SK-N-SH (cell line): Measurements from ENCODE around the gene FCGBP. TPM values are rescaled to one million over a fixed set of nuclear protein-coding genes. Genes with fewer than 3 reads are reported as not detected.
A peak's percentile ranks its signal among the peaks of the same experiment; 100 is the strongest.

Experiments
- CTCF ChIA-PET: fragments of 300-600, 350-600 bp; formaldehyde crosslinking; extraction: SDS; loops from one replicate; lab custom pipeline; 2021; lab: Yijun Ruan, JAX
- POLR2A ChIA-PET: fragments of 350-600 bp; sonication (Branson Sonifier 250); formaldehyde crosslinking; extraction: SDS; loops from one replicate; lab custom pipeline; 2020; ENCODE audit warnings: antibody characterized with exemption, inconsistent platforms; lab: Yijun Ruan, JAX
- DNase-seq: peaks from one replicate; pipeline ENCODE4 v3.0.0; 2012
- H2AFZ ChIP-seq: fragments of 200-600 bp; sonication (generic); 2 replicates; pipeline ENCODE4 v1.8.1; 2016; ENCODE audit warnings: antibody characterized with exemption, mild to moderate bottlenecking, low read depth
- H3F3A ChIP-seq: fragments of 200-600 bp; sonication (generic); replicated peaks from 2 replicates; pipeline ENCODE3; 2016; ENCODE audit warnings: antibody characterized with exemption, mild to moderate bottlenecking; ENCODE audit not compliant: insufficient read depth
- H3K27ac ChIP-seq, 2 experiments: fragments of 200-500 bp in 1 of 2; fragments of 200-600 bp in 1 of 2; sonication (Bioruptor generic) in 1 of 2; sonication (generic), shearing (Covaris generic) in 1 of 2; 2 replicates each; pipeline versions ENCODE4 v1.5.1 to v1.6.1; 2014 to 2016; ENCODE audit warnings: low read depth in 2 of 2, inconsistent platforms in 1 of 2, low read length in 1 of 2, mild to moderate bottlenecking in 1 of 2, mixed read lengths in 1 of 2
- H3K27me3 ChIP-seq: fragments of 200-600 bp; sonication (generic), shearing (Covaris generic); 2 replicates; pipeline ENCODE4 v1.6.1; 2016; ENCODE audit warnings: mixed run types; ENCODE audit not compliant: insufficient read depth
- H3K36me3 ChIP-seq, 2 experiments: fragments of 200-500 bp in 1 of 2; fragments of 200-600 bp in 1 of 2; sonication (Bioruptor generic) in 1 of 2; sonication (generic) in 1 of 2; replicated peaks in 1 of 2; 2 replicates each; pipeline versions ENCODE3 to v1.5.1; 2014 to 2016; ENCODE audit warnings: low read length in 1 of 2, mild to moderate bottlenecking in 1 of 2; ENCODE audit not compliant: insufficient read depth in 2 of 2, control insufficient read depth in 1 of 2
- H3K4me1 ChIP-seq, 2 experiments: fragments of 200-500 bp in 1 of 2; fragments of 200-600 bp in 1 of 2; sonication (Bioruptor generic) in 1 of 2; sonication (generic), shearing (Covaris generic) in 1 of 2; 2 replicates each; pipeline versions ENCODE4 v1.5.1 to v1.6.1; 2014 to 2016; ENCODE audit warnings: low read depth in 1 of 2, low read length in 1 of 2, mixed run types in 1 of 2; ENCODE audit not compliant: insufficient read depth in 2 of 2, control insufficient read depth in 1 of 2
- H3K4me2 ChIP-seq: fragments of 200-600 bp; sonication (generic), shearing (Covaris generic); 2 replicates; pipeline ENCODE4 v1.6.1; 2017; ENCODE audit warnings: mixed run types
- H3K4me3 ChIP-seq, 2 experiments: fragments of 200-500 bp in 1 of 2; fragments of 200-600 bp in 1 of 2; sonication (Bioruptor generic) in 1 of 2; sonication (generic), shearing (Covaris generic) in 1 of 2; 2 replicates each; pipeline versions ENCODE4 v1.5.1 to v1.8.1; 2014 to 2016; ENCODE audit warnings: low read depth in 2 of 2, inconsistent platforms in 1 of 2, low read length in 1 of 2, mild to moderate bottlenecking in 1 of 2, mixed read lengths in 1 of 2, moderate library complexity in 1 of 2
- H3K79me2 ChIP-seq: fragments of 200-600 bp; sonication (generic); 2 replicates; pipeline ENCODE4 v1.8.1; 2017; ENCODE audit warnings: mild to moderate bottlenecking; ENCODE audit not compliant: insufficient read depth
- H3K9ac ChIP-seq: fragments of 200-600 bp; sonication (generic); 2 replicates; pipeline ENCODE4 v1.6.1; 2017; ENCODE audit warnings: mixed run types
- H3K9me2 ChIP-seq: fragments of 200-600 bp; sonication (generic); 2 replicates; pipeline ENCODE4 v1.6.1; 2017; ENCODE audit warnings: mixed run types
- H3K9me3 ChIP-seq: fragments of 200-600 bp; sonication (generic); 2 replicates; pipeline ENCODE4 v1.6.1; 2017; ENCODE audit warnings: mixed run types, mild to moderate bottlenecking, moderate library complexity
- H4K20me1 ChIP-seq: fragments of 200-600 bp; sonication (generic); 2 replicates; pipeline ENCODE4 v1.6.1; 2017; ENCODE audit warnings: mild to moderate bottlenecking, mixed run types; ENCODE audit not compliant: insufficient read depth
- CHD2 ChIP-seq: fragments of 150-350 bp; IDR thresholded peaks from 2 replicates; pipeline ENCODE4 v1.6.1; 2018; ENCODE audit warnings: low read length; ENCODE audit not compliant: partially characterized antibody
- ELF1 ChIP-seq: IDR thresholded peaks from 2 replicates; pipeline ENCODE4 v1.4.0; 2012
- EP300 ChIP-seq, 2 experiments: IDR thresholded peaks; 2 replicates each; pipeline versions ENCODE4 v1.4.0 to v1.6.1; 2012; ENCODE audit warnings: borderline replicate concordance in 1 of 2, low read depth in 1 of 2, low read length in 1 of 2
- EZH2phosphoT487 ChIP-seq: fragments of 200-600 bp; sonication (generic); IDR thresholded peaks from 2 replicates; pipeline ENCODE4 v1.6.1; 2017; ENCODE audit warnings: low read depth, mixed run types, mild to moderate bottlenecking, antibody characterized with exemption, moderate library complexity, borderline replicate concordance
- FOSL2 ChIP-seq: IDR thresholded peaks from 2 replicates; pipeline ENCODE4 v1.4.0; 2012; ENCODE audit warnings: low read depth, mild to moderate bottlenecking, moderate library complexity, borderline replicate concordance
- FOXJ3 ChIP-seq: sonication (generic); formaldehyde crosslinking; IDR thresholded peaks from 2 replicates; pipeline ENCODE4 v1.5.1; 2020; ENCODE audit warnings: mild to moderate bottlenecking, missing genetic modification reagents
- FOXM1 ChIP-seq: IDR thresholded peaks from 2 replicates; pipeline ENCODE4 v1.4.0; 2012; ENCODE audit warnings: low read depth, mild to moderate bottlenecking
- GABPA ChIP-seq: IDR thresholded peaks from 2 replicates; pipeline ENCODE4 v1.4.0; 2012; ENCODE audit warnings: low read depth, mild to moderate bottlenecking
- GATA2 ChIP-seq: sonication (generic); formaldehyde crosslinking; IDR thresholded peaks from 2 replicates; pipeline ENCODE4 v1.5.0; 2020; ENCODE audit warnings: mild to moderate bottlenecking, missing genetic modification reagents
- JUND ChIP-seq: IDR thresholded peaks from 2 replicates; pipeline ENCODE4 v1.4.0; 2012
- MEF2A ChIP-seq: IDR thresholded peaks from 2 replicates; pipeline ENCODE4 v1.4.0; 2012; ENCODE audit warnings: low read depth, borderline replicate concordance
- MXI1 ChIP-seq: IDR thresholded peaks from 2 replicates; pipeline ENCODE4 v1.6.1; 2012; ENCODE audit warnings: mild to moderate bottlenecking, low read depth, low read length, improper control_type of control experiment
- NFIC ChIP-seq: IDR thresholded peaks from 2 replicates; pipeline ENCODE4 v1.4.0; 2012; ENCODE audit warnings: borderline replicate concordance
- NRF1 ChIP-seq: IDR thresholded peaks from 2 replicates; pipeline ENCODE4 v1.6.1; 2012; ENCODE audit warnings: low read depth, mild to moderate bottlenecking, low read length
- POLR2AphosphoS5 ChIP-seq: IDR thresholded peaks from 2 replicates; pipeline ENCODE4 v1.6.1; 2012; ENCODE audit warnings: low read depth, low read length
- RAD21 ChIP-seq: IDR thresholded peaks from 2 replicates; pipeline ENCODE4 v1.6.1; 2012; ENCODE audit warnings: mild to moderate bottlenecking, low read length
- RCOR1 ChIP-seq: fragments of 150-350 bp; IDR thresholded peaks from 2 replicates; pipeline ENCODE4 v1.6.1; 2017; ENCODE audit warnings: antibody characterized with exemption, low read length
- RFX5 ChIP-seq: IDR thresholded peaks from 2 replicates; pipeline ENCODE4 v1.6.1; 2012; ENCODE audit warnings: mild to moderate bottlenecking, improper control_type of control experiment, low read length
- RXRA ChIP-seq: IDR thresholded peaks from 2 replicates; pipeline ENCODE4 v1.4.0; 2012; ENCODE audit warnings: low read depth, mild to moderate bottlenecking, borderline replicate concordance
- SIN3A ChIP-seq: IDR thresholded peaks from 2 replicates; pipeline ENCODE4 v1.6.1; 2012; ENCODE audit warnings: low read depth, mild to moderate bottlenecking, low read length, moderate library complexity, borderline replicate concordance
- SMC3 ChIP-seq: IDR thresholded peaks from 2 replicates; pipeline ENCODE4 v1.6.1; 2012; ENCODE audit warnings: low read depth, low read length, improper control_type of control experiment
- TAF1 ChIP-seq: IDR thresholded peaks from 2 replicates; pipeline ENCODE4 v1.6.1; 2012; ENCODE audit warnings: low read depth, mild to moderate bottlenecking, low read length, moderate library complexity, borderline replicate concordance
- TEAD4 ChIP-seq: IDR thresholded peaks from 2 replicates; pipeline ENCODE4 v1.4.0; 2012; ENCODE audit warnings: mild to moderate bottlenecking, borderline replicate concordance; ENCODE audit not compliant: insufficient read depth
- USF1 ChIP-seq: IDR thresholded peaks from 2 replicates; pipeline ENCODE4 v1.4.0; 2012; ENCODE audit warnings: low read depth, borderline replicate concordance
- YY1 ChIP-seq: IDR thresholded peaks from 2 replicates; pipeline ENCODE4 v1.4.0; 2012; ENCODE audit warnings: low read depth, mild to moderate bottlenecking
- WGBS: methylation state at CpG from one replicate; pipeline ENCODE4 v1.1.6; 2017; ENCODE audit warnings: low lambda C conversion rate; 5-methylcytosine and 5-hydroxymethylcytosine counted together
- polyA plus RNA-seq, 3 experiments: library from polyadenylated mRNA; depleted of rRNA; stranded (reverse); fragments of >200 nt; gene quantifications; 2 replicates each; pipeline ENCODE4 v1.2.3, GENCODE V29; 2012
- TF ChIP-seq, protein P1 (sequence below): IDR thresholded peaks from 2 replicates; pipeline ENCODE4 v1.4.0; 2012; ENCODE audit warnings: low read depth
- TF ChIP-seq, protein P2 (sequence below): fragments of 200-600 bp; sonication (generic); IDR thresholded peaks from 2 replicates; pipeline ENCODE4 v1.6.1; 2017; ENCODE audit warnings: antibody characterized with exemption, mild to moderate bottlenecking, moderate library complexity
- TF ChIP-seq, protein P3 (sequence below): fragments of 150-350 bp; IDR thresholded peaks from 2 replicates; pipeline ENCODE4 v1.6.1; 2017; ENCODE audit warnings: antibody characterized with exemption, low read length, low read depth, borderline replicate concordance

The FCGBP gene
- polyA plus RNA-seq, 1 of the 3 experiments (the other 2 are of a cell fraction) = 0.07 TPM

DNA sequence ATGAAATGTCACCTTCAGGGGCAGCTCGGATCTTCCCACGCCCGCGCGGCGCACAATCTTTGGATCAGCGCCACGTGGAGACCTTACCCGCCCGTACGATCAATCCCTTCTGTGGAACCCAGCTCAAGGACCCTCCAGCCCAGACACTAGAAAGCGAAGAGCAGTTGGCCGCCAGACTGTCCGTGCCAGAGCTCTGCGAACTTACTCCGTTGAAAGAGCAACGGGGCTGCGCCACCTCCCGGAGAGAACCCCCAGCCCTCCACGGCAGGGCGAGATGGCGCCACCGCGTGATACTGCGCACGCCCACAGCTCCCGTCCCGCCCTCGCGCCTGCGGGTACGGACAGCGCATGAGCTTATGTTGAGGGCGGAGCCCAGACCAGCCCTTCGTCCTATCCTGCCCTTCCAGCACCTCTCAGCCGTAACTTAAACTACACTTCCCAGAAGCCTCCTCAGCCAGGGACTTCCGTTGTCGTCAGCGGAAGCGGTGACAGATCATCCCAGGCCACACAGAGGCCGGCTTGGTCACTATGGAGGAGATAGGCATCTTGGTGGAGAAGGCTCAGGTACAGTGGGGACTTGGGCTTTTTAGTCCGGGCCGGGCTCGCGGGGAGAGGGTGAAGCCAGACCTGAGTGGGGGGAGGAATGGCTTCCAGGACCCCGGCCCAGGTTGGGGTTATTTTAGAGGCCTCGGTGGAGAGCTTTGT is 36.4 kb upstream of the FCGBP start, which contains the start of gene PSMC4:
PSMC4 (plus strand) TSS at position 491 of the 705 bp plus-strand sequence; CDS start at position 529, 38 bp downstream.
- no peaks in the 10 kb centered on the region for H4K20me1 ChIP-seq
- peak within 1 kb of the TSS; percentile 71 to 98 for H3K4me3 ChIP-seq
- H3K36me3 ChIP-seq = peaks cover 27 to 30% of the 10 kb centered on the region in 2 experiments
- POLR2A ChIA-PET = interaction anchor here (0.9 to 1.6 kb wide), 8 partner anchors 8 to 137 kb away, joined by 3 to 6 read pairs (median 4); partner anchors contain the start of genes DYRK1B, FBL, ZNF780A and ZNF780B
- H3K4me1 ChIP-seq = peaks cover 11 to 12% of the 10 kb centered on the region in 2 experiments; a peak in 2 of 4 replicates
- DNase-seq = peak; percentile 96
- H3K9ac ChIP-seq = peak within 1 kb of the TSS; percentile 93
- WGBS = 0% methylated on average over 16 of the region's 47 CpGs
- CTCF ChIA-PET = interaction anchor here (0.6 to 3.0 kb wide), 23 partner anchors 9 to 451 kb away, joined by 3 to 19 read pairs (median 3); partner anchors contain the start of genes DYRK1B and ZNF780B
- peak within 1 kb of the TSS; percentile 91 for H2AFZ ChIP-seq
- H3K9me2 ChIP-seq = no peaks in the 10 kb centered on the region
- H3K27ac ChIP-seq = peak within 1 kb of the TSS; percentile 70 to 82
- no peaks in the 10 kb centered on the region for H3K9me3 ChIP-seq
- peaks cover 3% of the 10 kb centered on the region for H3F3A ChIP-seq
- no peaks in the 10 kb centered on the region for H3K27me3 ChIP-seq
- peak within 1 kb of the TSS; percentile 95 for H3K4me2 ChIP-seq
- H3K79me2 ChIP-seq = peaks cover 36% of the 10 kb centered on the region
- TF ChIP-seq ELF1 = peak; percentile 85
- peak; percentile 97 for TF ChIP-seq GABPA
- TF ChIP-seq FOXJ3 (CRISPR knock-in tag) = no peak
- TF ChIP-seq, protein P1, sequence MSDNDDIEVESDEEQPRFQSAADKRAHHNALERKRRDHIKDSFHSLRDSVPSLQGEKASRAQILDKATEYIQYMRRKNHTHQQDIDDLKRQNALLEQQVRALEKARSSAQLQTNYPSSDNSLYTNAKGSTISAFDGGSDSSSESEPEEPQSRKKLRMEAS = peak; percentile 90
- no peak; the same call in 1 of the 2 replicates for TF ChIP-seq RCOR1
- no peak for TF ChIP-seq RXRA
- TF ChIP-seq GATA2 = peak; percentile 90
- no peak for TF ChIP-seq MEF2A
- TF ChIP-seq JUND = no peak
- TF ChIP-seq, protein P2, sequence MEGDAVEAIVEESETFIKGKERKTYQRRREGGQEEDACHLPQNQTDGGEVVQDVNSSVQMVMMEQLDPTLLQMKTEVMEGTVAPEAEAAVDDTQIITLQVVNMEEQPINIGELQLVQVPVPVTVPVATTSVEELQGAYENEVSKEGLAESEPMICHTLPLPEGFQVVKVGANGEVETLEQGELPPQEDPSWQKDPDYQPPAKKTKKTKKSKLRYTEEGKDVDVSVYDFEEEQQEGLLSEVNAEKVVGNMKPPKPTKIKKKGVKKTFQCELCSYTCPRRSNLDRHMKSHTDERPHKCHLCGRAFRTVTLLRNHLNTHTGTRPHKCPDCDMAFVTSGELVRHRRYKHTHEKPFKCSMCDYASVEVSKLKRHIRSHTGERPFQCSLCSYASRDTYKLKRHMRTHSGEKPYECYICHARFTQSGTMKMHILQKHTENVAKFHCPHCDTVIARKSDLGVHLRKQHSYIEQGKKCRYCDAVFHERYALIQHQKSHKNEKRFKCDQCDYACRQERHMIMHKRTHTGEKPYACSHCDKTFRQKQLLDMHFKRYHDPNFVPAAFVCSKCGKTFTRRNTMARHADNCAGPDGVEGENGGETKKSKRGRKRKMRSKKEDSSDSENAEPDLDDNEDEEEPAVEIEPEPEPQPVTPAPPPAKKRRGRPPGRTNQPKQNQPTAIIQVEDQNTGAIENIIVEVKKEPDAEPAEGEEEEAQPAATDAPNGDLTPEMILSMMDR = peak; percentile 75
- no peak for TF ChIP-seq RFX5
- TF ChIP-seq EP300 (IDR thresholded peaks at IDR 0.05; ENCODE audit: borderline replicate concordance in 1 of 2, low read depth in 1 of 2, low read length in 1 of 2) = no peak
- peak; percentile 88 for TF ChIP-seq NRF1
- TF ChIP-seq TEAD4 = no peak
- TF ChIP-seq YY1 = peak; percentile 80; the same call in 1 of the 2 replicates
- TF ChIP-seq EZH2phosphoT487 = no peak
- no peak for TF ChIP-seq FOSL2
- TF ChIP-seq NFIC = peak; percentile 28; the same call in 1 of the 2 replicates
- peak; percentile 73 for TF ChIP-seq RAD21
- TF ChIP-seq SMC3 = peak; percentile 84
- TF ChIP-seq SIN3A = peak; percentile 59; the same call in 1 of the 2 replicates
- TF ChIP-seq, protein P3, sequence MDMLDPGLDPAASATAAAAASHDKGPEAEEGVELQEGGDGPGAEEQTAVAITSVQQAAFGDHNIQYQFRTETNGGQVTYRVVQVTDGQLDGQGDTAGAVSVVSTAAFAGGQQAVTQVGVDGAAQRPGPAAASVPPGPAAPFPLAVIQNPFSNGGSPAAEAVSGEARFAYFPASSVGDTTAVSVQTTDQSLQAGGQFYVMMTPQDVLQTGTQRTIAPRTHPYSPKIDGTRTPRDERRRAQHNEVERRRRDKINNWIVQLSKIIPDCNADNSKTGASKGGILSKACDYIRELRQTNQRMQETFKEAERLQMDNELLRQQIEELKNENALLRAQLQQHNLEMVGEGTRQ = no peak
- peak; percentile 86 for TF ChIP-seq MXI1
- TF ChIP-seq POLR2AphosphoS5 = peak; percentile 92
- peak; percentile 34; the same call in 1 of the 2 replicates for TF ChIP-seq USF1
- peak; percentile 84 for TF ChIP-seq CHD2
- peak; percentile 67 for TF ChIP-seq TAF1
- TF ChIP-seq FOXM1 = no peak
